Measurements from ENCODE around the gene DECR2.

The DECR2 gene

GRCh38 chr16:404971-405486 is 3.3 kb downstream of the DECR2 start:
- H3K4me1 ChIP-seq, result no peaks in the 10 kb centered on the region
- no peaks in the 10 kb centered on the region for H3K27me3 ChIP-seq (ENCODE audit: control insufficient read depth, insufficient read depth, low read length)
- no peak for TF ChIP-seq CTCF (IDR thresholded peaks at IDR 0.05)
- H3K4me2 ChIP-seq (ENCODE audit: low read length), result no peak overlapping the region
- H3K27ac ChIP-seq, result no peak overlapping the region
- H3K9me3 ChIP-seq (ENCODE audit: control insufficient read depth, low read length), result no peaks in the 10 kb centered on the region
- no peaks in the 10 kb centered on the region for H3K79me2 ChIP-seq
- no peaks in the 10 kb centered on the region for H3K36me3 ChIP-seq (ENCODE audit: control insufficient read depth, insufficient read depth, low read length)
- no peak overlapping the region for H2AFZ ChIP-seq
- H3K9ac ChIP-seq, result no peak overlapping the region
- H3K4me3 ChIP-seq (ENCODE audit: low read depth, low read length), result no peak overlapping the region

DNA sequence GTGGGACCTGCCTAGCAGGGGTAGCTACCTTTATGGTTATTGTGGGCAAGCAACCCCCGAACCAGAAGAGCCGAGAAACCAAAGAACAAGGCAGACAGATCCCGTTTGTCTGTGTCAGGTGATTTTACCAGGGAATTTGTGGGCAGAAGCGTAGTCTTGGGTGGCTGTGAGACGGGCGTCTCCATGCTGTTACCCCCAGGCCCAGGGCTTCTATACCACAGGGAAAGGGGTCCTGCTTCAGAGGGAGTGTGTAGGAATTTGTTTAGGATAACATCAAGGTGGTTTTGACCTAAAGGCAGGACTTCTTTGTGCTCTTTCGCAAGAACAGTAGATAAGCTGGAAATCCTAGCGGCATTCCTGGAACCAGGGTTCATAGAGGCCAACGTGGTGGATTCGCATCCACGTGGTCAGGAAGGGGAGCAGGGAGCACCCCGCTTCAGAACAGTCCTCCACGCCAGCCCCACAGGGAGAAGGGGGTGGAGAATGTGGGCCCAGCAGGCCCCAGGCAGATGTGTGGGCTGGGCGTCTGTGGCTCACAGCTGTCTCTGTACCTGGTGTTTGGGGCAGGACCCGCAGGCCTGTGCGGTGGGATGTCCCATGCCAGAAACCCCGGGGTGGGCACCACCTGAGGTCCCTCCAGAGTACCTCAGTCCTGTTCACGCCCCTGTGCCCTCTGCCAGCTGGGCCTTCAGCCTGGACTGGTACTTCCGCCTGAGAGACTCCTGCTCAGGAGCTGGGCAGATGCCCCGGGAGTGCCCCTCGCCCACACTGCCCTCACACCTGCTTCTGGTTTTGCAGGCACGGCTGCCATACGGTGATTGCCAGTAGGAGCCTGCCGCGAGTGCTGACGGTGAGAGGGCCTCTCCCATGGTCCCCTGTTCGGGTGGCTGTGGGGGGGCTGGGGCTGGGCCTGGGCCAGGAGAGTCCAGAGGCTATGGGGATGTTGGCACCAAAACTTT is 4.1 kb downstream of the DECR2 start:
- H3K79me2 ChIP-seq, result no peaks in the 10 kb centered on the region
- no peaks in the 10 kb centered on the region for H3K27me3 ChIP-seq (ENCODE audit: control insufficient read depth, insufficient read depth, low read length)
- H3K27ac ChIP-seq, result no peak overlapping the region
- H3K4me2 ChIP-seq (ENCODE audit: low read length), result no peak overlapping the region
- TF ChIP-seq CTCF (IDR thresholded peaks at IDR 0.05), result no peak
- H3K9me3 ChIP-seq (ENCODE audit: control insufficient read depth, low read length), result no peaks in the 10 kb centered on the region
- no peaks in the 10 kb centered on the region for H3K4me1 ChIP-seq
- no peaks in the 10 kb centered on the region for H3K36me3 ChIP-seq (ENCODE audit: control insufficient read depth, insufficient read depth, low read length)
- H2AFZ ChIP-seq, result no peak overlapping the region
- no peak overlapping the region for H3K4me3 ChIP-seq (ENCODE audit: low read depth, low read length)
- H3K9ac ChIP-seq, result no peak overlapping the region

- Histone ChIP-seq H3K36me3 (ENCODE audit: control insufficient read depth, insufficient read depth, low read length) (no peaks in the 10 kb centered on the region), H3K27ac (no peak overlapping the region), H3K9me3 (ENCODE audit: control insufficient read depth, low read length) (no peaks in the 10 kb centered on the region), H3K4me3 (ENCODE audit: low read depth, low read length) (no peak overlapping the region), H2AFZ (no peak overlapping the region), H3K27me3 (ENCODE audit: control insufficient read depth, insufficient read depth, low read length) (no peaks in the 10 kb centered on the region), H3K4me1 (no peaks in the 10 kb centered on the region), H3K4me2 (ENCODE audit: low read length) (no peak overlapping the region), H3K9ac (no peak overlapping the region), H3K79me2 (no peaks in the 10 kb centered on the region)
- no peak for TF ChIP-seq CTCF (IDR thresholded peaks at IDR 0.05)
Observed at GRCh38 chr16:407253-407652, 5.6 kb downstream of the DECR2 start.

GRCh38 chr16:410516-411178 is 9.0 kb downstream of the DECR2 start:
- Histone ChIP-seq H3K27ac (no peak overlapping the region), H3K4me3 (ENCODE audit: low read depth, low read length) (no peak overlapping the region), H3K79me2 (no peaks in the 10 kb centered on the region), H3K4me2 (ENCODE audit: low read length) (no peak overlapping the region), H2AFZ (no peak overlapping the region), H3K36me3 (ENCODE audit: control insufficient read depth, insufficient read depth, low read length) (no peaks in the 10 kb centered on the region), H3K9ac (no peak overlapping the region), H3K4me1 (peaks cover 2% of the 10 kb centered on the region), H3K27me3 (ENCODE audit: control insufficient read depth, insufficient read depth, low read length) (no peaks in the 10 kb centered on the region), H3K9me3 (ENCODE audit: control insufficient read depth, low read length) (no peaks in the 10 kb centered on the region)
- no peak for TF ChIP-seq CTCF (IDR thresholded peaks at IDR 0.05)
